Testis (tissue), 3 donors: ENCODE measurements around the gene MPHOSPH8. TPM values are rescaled to one million over a fixed set of nuclear protein-coding genes. Genes with fewer than 3 reads are reported as not detected.
"Not testable (repeated sequence)": the region's sequence is repeated elsewhere in the genome, so short reads cannot be mapped to it uniquely, and the experiment has no call there.

Experiments
- DNase-seq: peaks from one replicate; pipeline ENCODE4 v3.0.0-alpha.2; 2019
- H3K27ac ChIP-seq, 2 donors: fragments of 200-600 bp; sonication (generic); one replicate each; pipeline ENCODE4 v1.5.1; 2019
- H3K27me3 ChIP-seq: fragments of 200-600 bp; sonication (generic); one replicate; pipeline ENCODE4 v1.5.1; 2019
- H3K36me3 ChIP-seq: fragments of 200-600 bp; sonication (generic); one replicate; pipeline ENCODE4 v1.5.1; 2017; ENCODE audit warnings: low read depth; ENCODE audit errors: missing control alignments
- H3K4me1 ChIP-seq: fragments of 200-600 bp; sonication (generic); one replicate; pipeline ENCODE4 v1.5.1; 2019
- H3K4me3 ChIP-seq, 2 donors: fragments of 200-600 bp; sonication (generic); one replicate each; pipeline ENCODE4 v1.5.1; 2017 to 2019
- H3K9me3 ChIP-seq: fragments of 200-600 bp; sonication (generic); one replicate; pipeline ENCODE4 v1.5.1; 2017
- POLR2A ChIP-seq: fragments of 450-650 bp; IDR thresholded peaks from one replicate; pipeline ENCODE4 v1.6.1; 2017; ENCODE audit warnings: antibody characterized with exemption, mild to moderate bottlenecking, moderate library complexity
- WGBS, 2 donors: methylation state at CpG; one replicate each; pipeline ENCODE4 v1.1.5; 2018; 5-methylcytosine and 5-hydroxymethylcytosine counted together
- intact Hi-C: fragments of 100-400 bp; cut with DNase I; formaldehyde crosslinking; loops from one replicate; pipeline ENCODE4 v1.15.1; 2023; ENCODE audit warnings: low total_unique reads
- polyA plus RNA-seq: library from polyadenylated mRNA; stranded (reverse); fragments of 350-450 nt; fragmentation: Illumina TruSeq; extraction: RNeasy Lipid Tissue Mini Kit (QIAGEN cat#74804); gene quantifications from one replicate; pipeline ENCODE4 v1.2.3, GENCODE V29; 2014; ENCODE audit warnings: low read depth, low replicate concordance; ENCODE audit not compliant: insufficient read depth
- total RNA-seq, 2 donors: library from RNA; depleted of rRNA; stranded (reverse); fragments of >200 nt; gene quantifications; one replicate each; pipeline ENCODE4 v1.2.3, GENCODE V29; 2016
- TF ChIP-seq, protein P1 (sequence below), 3 experiments: fragments of 450-650 bp in 2 of 3; fragments of 200-600 bp in 1 of 3; sonication (generic) in 1 of 3; IDR thresholded peaks; one replicate each; pipeline ENCODE4 v1.5.1; 2016 to 2019; ENCODE audit warnings: antibody characterized with exemption in 3 of 3, mild to moderate bottlenecking in 2 of 3, moderate library complexity in 1 of 3

MPHOSPH8 gene
- total and polyA plus RNA-seq, 3 donors from 2014 or later, result 12.3 to 39.2 (median 31.0) TPM

DNA sequence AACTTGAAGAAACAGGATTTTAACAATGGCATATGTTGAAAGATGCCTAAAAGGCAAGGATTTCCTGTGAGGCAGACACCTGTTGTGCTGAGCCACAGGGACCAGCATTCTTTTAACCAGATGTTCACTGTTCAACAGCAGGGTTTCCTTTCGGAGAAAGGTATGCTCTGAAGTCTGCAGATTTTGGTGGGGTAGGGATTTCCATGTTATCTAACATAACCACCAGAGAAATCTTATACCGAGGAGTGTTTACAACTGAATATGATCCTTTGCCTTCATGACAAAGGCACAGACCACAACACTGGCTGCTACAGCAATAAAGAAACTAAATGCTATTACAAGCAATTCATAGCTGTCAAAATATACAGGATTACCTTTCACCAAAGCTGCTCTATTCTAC is 48.1 kb downstream of the MPHOSPH8 start:
- 74 to 84% methylated on average over 2 of the region's 2 CpGs for WGBS, 2 donors
- H3K9me3 ChIP-seq, result no peaks in the 10 kb centered on the region
- H3K4me1 ChIP-seq, result no peaks in the 10 kb centered on the region
- no peak overlapping the region for H3K4me3 ChIP-seq
- no peaks in the 10 kb centered on the region for H3K27me3 ChIP-seq
- H3K27ac ChIP-seq, result no peak overlapping the region
- intact Hi-C loops, result no loop called here
- TF ChIP-seq, protein P1, sequence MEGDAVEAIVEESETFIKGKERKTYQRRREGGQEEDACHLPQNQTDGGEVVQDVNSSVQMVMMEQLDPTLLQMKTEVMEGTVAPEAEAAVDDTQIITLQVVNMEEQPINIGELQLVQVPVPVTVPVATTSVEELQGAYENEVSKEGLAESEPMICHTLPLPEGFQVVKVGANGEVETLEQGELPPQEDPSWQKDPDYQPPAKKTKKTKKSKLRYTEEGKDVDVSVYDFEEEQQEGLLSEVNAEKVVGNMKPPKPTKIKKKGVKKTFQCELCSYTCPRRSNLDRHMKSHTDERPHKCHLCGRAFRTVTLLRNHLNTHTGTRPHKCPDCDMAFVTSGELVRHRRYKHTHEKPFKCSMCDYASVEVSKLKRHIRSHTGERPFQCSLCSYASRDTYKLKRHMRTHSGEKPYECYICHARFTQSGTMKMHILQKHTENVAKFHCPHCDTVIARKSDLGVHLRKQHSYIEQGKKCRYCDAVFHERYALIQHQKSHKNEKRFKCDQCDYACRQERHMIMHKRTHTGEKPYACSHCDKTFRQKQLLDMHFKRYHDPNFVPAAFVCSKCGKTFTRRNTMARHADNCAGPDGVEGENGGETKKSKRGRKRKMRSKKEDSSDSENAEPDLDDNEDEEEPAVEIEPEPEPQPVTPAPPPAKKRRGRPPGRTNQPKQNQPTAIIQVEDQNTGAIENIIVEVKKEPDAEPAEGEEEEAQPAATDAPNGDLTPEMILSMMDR (IDR thresholded peaks at IDR 0.05), result no peak
- TF ChIP-seq POLR2A, result no peak
- H3K36me3 ChIP-seq, result no peaks in the 10 kb centered on the region
- DNase-seq, result no peak

DNA sequence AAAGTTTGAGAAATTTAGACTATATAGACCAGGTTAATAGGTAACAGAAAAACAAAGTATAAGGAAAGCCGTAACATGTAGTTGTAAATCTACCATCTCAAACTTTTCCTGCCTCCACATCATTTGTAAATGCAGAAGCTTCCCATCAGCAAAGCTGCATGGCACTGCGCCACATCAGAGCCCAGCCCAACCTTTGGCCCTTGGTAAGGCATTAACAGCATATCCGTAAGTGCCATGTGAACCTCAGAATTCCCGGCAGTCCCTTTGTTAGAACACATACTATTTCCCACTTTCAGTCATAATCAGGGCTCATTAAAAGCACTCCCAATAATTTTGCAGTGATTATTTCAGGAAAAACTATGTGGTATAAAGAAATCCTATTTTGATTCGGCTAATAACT is 51.6 kb downstream of the MPHOSPH8 start:
- Histone ChIP-seq H3K36me3 (no peaks in the 10 kb centered on the region), H3K27me3 (no peaks in the 10 kb centered on the region), H3K4me3 (no peak overlapping the region), H3K9me3 (no peaks in the 10 kb centered on the region), H3K4me1 (no peaks in the 10 kb centered on the region), H3K27ac (no peak overlapping the region)
- no peak for DNase-seq
- no peak for TF ChIP-seq POLR2A
- TF ChIP-seq, protein P1 (IDR thresholded peaks at IDR 0.05), result no peak
- intact Hi-C loops, result no loop called here
- WGBS, 2 donors, result 72 to 73% methylated on average over 5 of the region's 5 CpGs

DNA sequence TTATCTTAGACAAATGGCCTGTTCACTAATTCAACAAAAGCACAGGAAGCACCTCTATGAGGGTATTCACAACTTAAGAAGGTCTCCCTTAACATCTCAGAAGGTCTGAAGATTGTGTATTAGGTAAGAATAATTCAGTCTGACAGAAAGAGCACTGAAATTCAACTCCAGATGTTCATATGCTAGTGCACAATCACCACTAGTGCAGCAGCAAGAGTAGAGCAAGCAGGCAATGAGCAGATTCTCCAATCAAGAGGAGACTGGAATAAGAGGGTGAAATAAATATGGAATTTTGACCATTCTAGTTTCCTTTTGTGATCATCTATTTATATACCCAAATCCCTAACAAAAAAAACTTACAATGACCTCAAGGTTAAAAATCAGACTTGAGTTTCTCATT is 52.0 kb downstream of the MPHOSPH8 start:
- intact Hi-C loops, result no loop called here
- Histone ChIP-seq H3K36me3 (no peaks in the 10 kb centered on the region), H3K27me3 (no peaks in the 10 kb centered on the region), H3K27ac (no peak overlapping the region), H3K9me3 (no peaks in the 10 kb centered on the region), H3K4me3 (no peak overlapping the region), H3K4me1 (no peaks in the 10 kb centered on the region)
- TF ChIP-seq, protein P1 (IDR thresholded peaks at IDR 0.05), result no peak
- no peak for TF ChIP-seq POLR2A
- DNase-seq, result no peak

DNA sequence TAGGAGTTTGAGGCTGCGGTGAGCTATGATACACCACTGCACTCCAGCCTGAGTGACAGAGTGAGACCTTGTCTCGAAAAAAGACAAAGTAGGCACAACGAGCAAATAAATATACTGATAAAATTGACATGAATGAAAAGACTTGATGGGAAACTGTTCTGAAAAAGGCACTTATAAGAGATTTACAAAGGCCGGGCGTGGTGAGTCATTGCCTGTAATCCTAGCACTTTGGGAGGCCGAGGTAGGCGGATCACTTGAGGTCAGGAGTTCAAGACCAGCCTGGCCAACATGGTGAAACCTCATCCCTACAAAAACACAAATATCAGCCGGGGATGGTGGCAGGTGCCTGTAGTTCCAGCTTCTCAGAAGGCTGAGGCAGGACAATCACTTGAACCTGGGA is 58.0 kb downstream of the MPHOSPH8 start:
- H3K27ac ChIP-seq, DNase-seq, H3K36me3 ChIP-seq, H3K27me3 ChIP-seq, intact Hi-C loops, H3K4me3 ChIP-seq, H3K4me1 ChIP-seq, H3K9me3 ChIP-seq: not testable (repeated sequence)
- WGBS, 2 donors, result 92% methylated on average over 8 of the region's 8 CpGs

DNA sequence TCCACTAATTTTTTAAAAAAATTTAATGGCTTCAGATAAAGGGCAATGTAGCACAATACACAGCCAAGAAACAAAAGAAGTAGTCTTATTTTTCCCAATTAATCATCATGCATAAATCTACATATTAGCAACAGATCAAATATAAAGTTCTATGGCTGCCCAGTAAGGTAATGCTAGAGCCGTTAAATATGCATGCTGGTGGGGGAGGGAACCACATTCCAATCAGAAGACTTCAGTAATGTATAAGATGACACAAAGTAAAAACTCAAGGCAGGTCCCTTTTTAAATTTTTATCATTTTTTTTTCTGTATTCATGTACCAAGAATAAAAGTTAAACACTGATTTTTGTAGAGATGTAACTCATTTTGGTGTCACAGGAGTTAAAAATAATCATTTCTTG is 62.0 kb downstream of the MPHOSPH8 start:
- TF ChIP-seq, protein P1 (IDR thresholded peaks at IDR 0.05), result no peak
- no peak for TF ChIP-seq POLR2A
- no peaks in the 10 kb centered on the region for H3K27me3 ChIP-seq
- H3K4me1 ChIP-seq, result no peaks in the 10 kb centered on the region
- intact Hi-C loops, result no loop called here
- no peaks in the 10 kb centered on the region for H3K9me3 ChIP-seq
- 41 to 63% methylated on average over 1 of the region's 1 CpG for WGBS, 2 donors
- DNase-seq, result no peak
- no peak overlapping the region for H3K4me3 ChIP-seq
- H3K27ac ChIP-seq, result no peak overlapping the region
- no peaks in the 10 kb centered on the region for H3K36me3 ChIP-seq
